ENCODE results near the gene TWF2.

GRCh38 chr3:52254608-52255007, 15.7 kb upstream of the TWF2 start:
- TF ChIP-seq EZH2phosphoT487 (conservative IDR thresholded peaks at IDR 0.05; ENCODE audit: low read length) (no peak), CTCF (IDR thresholded peaks at IDR 0.05; ENCODE audit: insufficient read depth, low read length, poor library complexity, severe bottlenecking) (no peak)
